Fibroblast of skin of abdomen (primary cell): ENCODE results near the gene TM7SF2.
A peak's percentile ranks its signal among the peaks of the same experiment; 100 is the strongest.

Source experiments
- DNase-seq: peaks from one replicate; pipeline ENCODE4 v3.0.0-alpha.2; 2013

The TM7SF2 gene

DNA sequence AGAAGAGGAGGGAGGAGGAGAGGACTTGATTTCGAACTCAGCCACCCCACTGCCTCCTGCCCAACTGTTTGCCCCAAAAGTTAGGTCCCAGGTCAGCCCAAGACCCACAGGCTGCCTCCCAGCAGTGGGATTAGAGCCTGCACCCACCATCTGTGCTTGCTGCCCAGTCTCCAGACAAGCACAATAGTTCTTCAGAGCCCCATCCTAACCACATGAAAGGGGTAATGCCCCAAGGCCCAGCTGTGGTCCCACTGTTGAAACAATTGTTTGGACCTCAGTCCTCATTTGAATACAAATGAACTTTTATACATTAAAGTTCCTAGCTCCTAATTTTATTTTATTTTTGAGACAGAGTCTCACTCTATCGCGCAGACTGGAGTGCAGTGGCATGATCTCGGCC lies 21.0 kb upstream of the TM7SF2 start:
- DNase-seq, result no peak

DNA sequence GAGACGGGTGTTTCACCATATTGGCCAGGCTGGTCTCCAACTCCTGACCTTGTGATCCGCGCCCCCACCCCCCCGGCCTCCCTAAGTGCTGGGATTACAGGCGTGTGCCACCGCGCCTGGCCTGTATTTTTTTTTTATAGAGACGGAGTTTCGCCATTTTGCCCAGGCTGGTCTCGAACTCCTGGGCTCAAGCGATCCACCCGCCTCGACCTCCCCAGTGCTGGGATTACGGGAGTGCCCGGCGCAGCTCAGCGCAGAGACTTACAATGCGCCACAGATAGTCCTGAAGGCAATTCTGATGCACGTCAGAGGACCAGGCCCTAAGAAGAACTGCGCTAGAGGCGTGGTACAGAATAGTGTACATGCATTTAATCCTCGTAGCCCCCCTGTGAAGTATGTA lies 16.2 kb upstream of the TM7SF2 start:
- DNase-seq, result no peak

DNA sequence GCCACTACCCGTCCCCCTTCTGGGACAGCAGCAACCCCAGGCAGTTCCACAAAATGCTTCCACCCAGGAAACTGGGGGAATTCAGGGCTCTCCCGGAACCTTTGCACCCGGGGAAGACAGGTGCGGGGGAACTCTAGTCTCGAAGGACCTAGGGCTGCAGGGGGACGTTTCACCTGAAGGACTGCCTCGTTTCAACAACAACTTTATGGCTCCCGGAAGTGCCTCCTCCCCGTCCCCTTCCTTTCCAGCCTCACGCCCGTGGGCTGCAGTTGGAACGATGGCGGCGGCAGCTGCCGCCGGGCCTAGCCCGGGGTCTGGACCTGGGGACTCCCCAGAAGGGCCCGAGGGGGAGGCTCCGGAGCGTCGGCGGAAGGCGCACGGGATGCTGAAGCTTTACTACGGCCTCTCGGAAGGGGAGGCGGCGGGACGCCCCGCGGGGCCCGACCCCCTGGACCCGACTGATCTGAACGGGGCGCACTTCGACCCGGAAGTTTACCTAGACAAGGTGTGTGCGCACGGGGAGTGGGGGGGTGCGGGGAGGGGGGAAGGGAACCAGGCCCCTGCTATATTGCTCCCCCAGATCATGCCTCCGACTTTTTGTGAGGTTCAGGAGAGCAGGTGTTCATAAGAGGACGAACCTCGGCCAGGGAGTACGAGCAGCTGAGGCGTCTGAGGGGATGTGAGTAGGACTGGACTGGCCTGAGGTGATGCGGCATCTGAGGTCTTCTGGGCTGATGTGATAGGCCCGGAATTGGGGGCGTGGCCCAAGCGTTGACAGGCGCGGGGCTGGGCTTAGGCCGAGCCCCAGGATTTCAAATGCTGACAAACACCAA lies 15.5 kb upstream of the TM7SF2 start, which contains the start of gene VPS51:
VPS51 (plus strand) TSS at position 241 of the 833 bp plus-strand sequence; CDS start at position 278, 37 bp downstream.
- peak; percentile 89 for DNase-seq

DNA sequence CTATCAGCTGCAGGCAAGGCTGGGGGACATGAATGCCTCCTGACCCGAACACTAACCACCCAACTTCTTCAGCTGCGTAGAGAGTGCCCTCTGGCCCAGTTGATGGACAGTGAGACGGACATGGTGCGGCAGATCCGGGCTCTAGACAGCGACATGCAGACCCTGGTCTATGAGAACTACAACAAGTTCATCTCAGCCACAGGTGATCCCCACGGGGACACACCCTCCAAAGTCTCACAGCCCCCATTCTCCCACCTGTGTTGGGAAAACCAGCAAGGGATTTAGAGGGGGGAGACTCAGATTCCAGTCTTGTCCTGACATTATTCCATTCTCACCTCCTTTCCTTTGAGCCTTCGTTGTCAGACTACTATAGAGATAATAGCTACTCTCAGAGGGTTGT lies 14.7 kb upstream of the TM7SF2 start:
- no peak for DNase-seq

DNA sequence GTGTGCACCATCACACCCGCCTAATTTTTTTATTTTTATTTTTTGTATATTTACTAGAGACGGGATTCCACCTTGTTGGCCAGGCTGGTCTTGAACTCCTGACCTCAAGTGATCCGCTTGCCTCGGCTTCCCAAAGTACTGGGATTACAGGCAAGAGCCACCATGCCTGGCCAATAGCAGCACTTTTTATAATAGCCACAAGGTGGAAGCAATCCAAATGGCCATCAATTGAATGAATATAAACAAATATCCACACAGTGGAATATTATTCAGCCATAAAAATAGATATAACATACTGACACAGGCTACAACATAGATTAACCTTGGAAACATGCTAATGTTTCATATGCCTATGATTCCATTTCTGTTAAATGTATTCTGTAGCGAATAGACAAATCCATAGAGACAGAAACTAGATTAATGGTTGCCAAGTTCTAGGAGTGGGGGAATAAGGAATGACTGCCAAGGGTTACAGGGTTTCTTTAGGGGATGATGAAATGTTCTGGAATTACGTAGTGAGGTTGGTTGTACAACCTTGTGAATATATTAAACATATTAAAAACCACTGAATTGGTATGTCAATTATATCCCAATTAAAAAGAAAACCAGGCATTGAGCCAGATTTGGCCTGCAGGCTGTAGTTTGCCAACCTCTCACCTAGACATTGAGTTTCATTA lies 10.9 kb upstream of the TM7SF2 start:
- DNase-seq, result no peak

DNA sequence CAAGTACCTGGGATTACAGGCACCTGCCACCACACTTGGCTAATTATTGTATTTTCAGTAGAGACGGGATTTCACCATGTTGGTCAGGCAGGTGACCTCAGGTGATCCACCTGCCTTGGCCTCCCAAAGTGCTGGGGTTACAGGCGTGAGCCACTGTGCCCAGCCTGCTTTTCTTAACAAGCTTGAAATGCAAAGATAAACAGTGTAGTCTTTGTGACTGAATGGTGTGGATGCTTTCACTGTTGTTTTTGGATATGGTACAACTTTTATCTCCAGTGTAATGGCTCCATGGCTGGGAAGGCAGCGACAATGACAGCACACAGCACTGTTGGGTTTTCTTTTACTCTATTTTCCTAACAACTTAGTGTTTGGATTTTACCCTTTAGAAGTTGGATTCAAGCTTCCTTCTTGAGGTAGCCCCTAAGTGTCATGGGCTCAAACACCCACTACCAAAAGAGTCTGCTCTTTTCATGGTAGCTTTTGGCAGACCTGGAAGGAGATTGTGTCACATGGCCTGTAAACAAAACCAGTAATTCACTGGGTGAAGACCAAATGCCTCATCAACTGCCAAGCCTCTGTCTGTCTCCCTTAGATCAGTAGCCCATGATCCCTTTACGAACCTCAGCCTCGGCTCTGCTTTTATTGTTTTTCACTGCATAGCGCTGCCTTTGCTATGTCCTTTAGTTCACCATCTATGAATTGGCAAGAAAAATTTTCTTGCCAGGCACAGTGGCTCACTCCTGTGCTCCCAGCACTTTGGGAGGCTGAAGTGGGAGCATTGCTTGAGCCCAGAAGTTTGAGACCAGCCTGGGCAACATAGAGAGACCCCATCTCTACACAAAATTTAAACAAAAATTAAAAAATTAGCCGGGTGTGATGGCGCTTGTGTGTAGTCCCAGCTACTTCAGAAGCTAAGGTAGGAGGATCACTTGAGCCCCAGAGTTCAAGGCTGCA lies 9.3 kb upstream of the TM7SF2 start:
- DNase-seq, result no peak

DNA sequence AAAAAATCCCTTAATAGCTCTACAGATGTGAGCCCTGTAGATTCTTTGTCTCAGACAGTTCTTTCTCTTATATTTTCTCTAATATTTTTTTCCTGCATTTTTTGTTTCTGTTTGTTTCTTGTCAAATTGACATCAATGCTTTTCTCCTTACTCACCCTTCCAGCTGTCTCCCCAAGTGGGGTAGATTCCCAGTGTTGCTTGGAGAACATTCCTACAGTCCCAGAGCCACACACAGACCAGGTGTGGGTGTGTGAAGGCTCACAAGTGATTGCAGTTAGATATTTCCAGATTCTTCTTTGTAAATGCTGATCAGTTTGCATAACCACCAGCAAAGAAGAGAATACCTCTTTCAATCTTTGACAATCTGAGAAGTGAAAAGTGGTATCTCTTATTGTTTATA lies 8.2 kb upstream of the TM7SF2 start:
- DNase-seq, result no peak

DNA sequence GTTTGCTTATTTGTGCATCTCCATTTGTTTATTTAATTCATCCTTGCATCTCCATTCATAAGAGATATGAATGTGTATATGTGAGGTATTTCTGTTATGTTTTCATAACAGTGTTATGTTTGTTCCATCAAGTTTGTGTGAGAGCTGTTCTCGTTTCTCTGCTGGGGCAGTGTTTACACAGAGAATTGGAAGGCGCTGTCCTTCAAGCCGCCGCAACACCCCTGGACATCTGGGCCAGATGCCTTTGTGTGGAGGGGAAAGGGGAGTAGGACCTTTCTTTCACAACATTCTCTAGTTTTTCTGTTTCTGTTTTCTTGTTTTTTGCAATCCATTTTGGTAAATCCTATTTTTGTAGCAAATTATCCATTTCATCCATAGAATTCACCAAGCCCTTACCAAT lies 7.0 kb upstream of the TM7SF2 start:
- DNase-seq, result no peak

DNA sequence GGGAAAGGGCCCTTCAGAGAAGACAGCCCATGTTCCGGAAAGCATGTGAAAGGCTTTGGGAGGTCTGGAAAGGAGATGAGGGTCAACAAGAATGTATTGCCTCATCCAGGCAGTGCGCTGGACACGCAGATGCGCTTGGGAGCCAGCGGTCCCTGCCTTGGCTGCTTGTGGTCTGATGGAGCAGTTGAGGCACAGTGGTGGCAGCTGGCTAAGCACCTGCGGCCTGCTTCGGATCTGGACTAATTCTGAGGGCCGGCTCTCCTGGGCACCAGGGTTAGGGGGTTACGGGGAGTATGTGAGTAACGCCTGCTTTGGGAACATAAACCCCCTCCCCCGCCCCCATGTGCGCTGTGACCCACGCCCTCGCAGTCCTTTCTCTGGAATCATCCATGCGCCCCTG lies 4.6 kb upstream of the TM7SF2 start:
- DNase-seq, result no peak

DNA sequence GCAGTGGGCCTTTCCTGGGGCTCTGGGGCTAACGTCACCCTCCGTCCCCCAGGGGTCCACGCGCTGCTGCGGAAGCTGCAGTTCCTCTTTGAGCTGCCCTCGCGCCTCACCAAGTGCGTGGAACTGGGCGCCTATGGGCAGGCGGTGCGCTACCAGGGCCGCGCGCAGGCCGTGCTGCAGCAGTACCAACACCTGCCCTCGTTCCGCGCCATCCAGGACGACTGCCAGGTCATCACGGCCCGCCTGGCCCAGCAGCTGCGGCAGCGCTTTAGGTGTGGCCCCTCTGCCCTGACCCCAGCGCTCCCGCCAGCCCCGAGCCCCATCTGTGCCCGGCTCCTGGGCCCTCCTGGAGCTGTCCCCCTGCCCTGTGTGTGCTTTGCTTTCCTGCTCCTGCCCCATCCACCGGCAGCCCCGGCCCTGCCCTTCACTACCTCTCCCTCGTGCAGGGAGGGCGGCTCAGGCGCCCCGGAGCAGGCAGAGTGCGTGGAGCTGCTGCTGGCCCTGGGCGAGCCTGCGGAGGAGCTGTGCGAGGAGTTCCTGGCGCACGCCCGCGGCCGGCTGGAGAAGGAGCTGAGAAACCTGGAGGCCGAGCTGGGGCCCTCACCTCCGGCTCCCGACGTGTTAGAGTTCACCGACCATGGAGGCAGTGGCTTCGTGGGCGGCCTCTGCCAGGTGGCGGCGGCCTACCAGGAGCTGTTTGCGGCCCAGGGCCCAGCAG lies 3.8 kb upstream of the TM7SF2 start:
- DNase-seq, result no peak

DNA sequence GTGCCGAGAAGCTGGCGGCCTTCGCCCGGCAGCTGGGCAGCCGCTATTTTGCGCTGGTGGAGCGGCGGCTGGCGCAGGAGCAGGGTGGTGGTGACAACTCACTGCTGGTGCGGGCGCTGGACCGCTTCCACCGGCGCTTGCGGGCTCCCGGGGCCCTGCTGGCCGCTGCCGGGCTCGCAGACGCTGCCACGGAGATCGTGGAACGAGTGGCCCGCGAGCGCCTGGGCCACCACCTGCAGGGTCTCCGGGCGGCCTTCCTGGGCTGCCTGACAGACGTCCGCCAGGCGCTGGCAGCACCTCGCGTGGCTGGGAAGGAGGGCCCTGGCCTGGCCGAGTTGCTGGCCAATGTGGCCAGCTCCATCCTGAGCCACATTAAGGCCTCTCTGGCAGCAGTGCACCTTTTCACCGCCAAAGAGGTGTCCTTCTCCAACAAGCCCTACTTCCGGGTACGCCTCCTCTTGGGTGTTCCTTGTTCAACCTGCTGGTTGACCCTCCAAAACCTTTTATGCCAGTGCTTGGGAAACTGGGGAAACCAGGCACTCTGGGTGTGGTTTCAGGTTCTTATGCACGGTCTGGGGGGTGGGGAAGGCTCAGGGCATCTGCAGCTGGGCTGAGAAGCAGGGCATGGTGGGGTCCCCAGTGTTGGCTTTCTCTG lies 3.1 kb upstream of the TM7SF2 start:
- no peak for DNase-seq

DNA sequence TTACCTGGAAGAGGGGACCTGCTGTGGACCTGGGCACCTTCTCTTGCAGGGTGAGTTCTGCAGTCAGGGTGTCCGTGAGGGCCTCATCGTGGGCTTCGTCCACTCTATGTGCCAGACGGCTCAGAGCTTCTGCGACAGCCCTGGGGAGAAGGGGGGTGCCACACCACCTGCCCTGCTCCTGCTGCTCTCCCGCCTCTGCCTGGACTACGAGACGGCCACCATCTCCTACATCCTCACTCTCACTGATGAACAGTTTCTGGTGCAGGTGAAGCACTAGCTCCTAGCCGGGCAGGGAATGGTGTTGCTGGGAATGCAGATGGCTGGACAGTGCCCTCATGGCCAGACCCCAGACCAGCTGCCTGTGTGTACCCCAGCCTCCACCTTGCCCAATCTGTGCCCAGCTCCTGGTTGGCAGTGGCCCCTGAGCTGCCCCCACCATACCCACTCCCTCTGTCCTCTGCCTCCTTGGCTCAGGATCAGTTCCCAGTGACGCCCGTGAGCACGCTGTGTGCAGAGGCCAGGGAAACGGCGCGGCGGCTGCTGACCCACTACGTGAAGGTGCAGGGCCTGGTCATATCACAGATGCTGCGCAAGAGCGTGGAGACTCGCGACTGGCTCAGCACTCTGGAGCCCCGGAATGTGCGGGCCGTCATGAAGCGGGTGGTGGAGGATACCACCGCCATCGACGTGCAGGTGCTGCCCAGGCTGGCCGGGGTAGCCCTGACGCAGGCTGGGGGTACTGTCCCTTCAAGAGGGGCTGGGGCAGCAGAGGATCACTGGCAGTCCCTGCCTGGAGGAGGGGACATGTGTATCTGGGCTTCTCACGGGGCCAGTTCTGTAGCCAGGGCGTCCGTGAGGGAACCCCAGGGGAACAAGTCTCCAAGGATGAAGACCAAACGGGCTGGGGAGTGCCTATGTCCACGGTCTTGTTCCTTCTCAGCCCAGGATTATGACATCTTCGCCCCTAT lies 2.2 kb upstream of the TM7SF2 start:
- no peak for DNase-seq

DNA sequence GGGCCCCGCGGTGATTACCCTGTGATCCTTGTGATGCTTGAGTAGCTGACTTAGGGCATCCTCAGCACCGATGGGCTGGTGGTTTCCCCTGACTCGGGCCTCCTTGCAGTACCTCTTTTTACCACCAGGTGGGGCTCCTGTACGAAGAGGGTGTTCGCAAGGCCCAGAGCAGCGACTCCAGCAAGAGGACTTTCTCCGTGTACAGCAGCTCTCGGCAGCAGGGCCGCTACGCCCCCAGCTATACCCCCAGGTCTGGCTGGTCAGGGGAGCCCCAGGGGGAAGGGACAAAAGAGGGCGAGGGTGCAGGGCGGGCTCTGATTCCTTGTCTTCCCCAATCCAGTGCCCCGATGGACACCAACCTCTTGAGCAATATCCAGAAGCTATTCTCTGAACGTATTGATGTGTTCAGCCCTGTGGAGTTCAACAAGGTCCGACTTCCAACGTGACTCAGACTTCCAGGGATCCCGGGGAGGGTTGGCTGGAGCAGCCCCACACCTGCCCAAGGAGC lies 1.3 kb upstream of the TM7SF2 start:
- peak; percentile 69 for DNase-seq

DNA sequence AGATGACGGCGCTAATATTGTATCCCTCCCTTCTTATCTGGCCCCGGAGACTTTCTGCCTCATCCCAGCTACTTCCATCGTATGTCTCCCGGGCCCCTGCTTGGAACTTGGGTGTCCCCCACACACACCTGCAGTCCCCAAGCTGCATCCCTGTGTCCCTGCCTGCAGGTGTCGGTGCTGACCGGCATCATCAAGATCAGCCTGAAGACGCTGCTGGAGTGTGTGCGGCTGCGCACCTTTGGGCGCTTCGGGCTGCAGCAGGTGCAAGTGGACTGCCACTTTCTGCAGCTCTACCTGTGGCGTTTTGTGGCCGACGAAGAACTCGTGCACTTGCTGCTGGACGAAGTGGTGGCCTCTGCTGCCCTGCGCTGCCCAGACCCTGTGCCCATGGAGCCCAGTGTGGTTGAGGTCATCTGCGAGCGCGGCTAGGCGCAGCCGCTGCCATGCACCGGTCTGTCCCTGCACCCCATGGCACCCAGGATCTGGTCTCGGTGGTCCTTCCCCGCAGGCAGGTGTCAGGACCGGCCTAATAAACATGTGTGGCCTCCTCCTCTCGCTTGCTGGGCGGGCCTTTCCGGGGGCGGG lies 421 bp upstream of the TM7SF2 start:
- no peak for DNase-seq

DNA sequence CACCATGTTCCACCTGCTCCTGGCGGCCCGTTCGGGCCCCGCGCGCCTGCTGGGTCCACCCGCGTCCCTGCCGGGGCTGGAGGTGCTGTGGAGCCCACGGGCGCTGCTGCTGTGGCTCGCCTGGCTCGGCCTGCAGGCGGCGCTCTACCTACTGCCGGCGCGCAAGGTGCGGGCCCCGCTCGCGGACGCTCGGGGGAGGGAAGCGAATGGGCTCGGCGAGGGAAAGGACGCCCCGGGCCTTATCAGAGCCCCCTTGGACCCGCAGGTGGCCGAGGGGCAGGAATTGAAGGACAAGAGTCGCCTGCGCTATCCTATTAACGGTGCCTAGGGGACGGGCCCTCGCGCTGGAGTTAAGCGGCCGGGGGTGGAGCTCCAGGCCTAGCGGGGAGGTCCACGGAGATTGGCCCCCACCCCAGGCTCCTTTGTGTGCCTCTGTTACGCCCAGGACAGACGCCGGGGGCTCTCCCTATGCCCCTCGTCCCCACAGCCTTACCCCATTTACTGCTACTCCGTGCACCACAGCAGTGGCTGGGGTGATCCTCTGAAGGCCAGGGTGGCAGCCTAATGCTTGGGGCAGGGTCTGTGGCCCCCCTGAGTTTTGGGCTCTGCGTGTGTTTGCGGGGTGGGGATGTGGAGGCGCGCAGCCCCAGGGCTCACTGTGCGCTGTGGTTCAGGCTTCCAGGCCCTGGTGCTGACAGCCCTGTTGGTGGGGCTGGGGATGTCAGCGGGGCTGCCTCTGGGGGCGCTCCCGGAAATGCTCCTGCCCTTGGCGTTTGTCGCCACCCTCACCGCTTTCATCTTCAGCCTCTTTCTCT lies 1.1 kb downstream of the TM7SF2 start:
- no peak for DNase-seq

DNA sequence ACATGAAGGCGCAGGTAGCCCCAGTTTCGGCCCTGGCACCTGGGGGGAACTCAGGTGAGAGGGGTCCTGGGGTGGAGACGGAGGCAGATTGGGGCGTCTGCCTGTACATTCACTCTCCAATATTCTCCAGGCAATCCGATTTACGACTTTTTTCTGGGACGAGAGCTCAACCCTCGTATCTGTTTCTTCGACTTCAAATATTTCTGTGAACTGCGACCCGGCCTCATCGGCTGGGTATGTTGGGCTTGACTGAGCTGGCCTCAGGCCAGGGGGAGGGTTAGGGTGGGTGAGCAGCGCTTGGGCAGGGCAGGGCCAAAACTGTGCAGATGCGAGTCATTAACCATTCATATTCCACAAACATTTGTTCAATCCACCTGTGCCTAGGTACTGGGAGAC lies 1.7 kb downstream of the TM7SF2 start:
- no peak for DNase-seq

DNA sequence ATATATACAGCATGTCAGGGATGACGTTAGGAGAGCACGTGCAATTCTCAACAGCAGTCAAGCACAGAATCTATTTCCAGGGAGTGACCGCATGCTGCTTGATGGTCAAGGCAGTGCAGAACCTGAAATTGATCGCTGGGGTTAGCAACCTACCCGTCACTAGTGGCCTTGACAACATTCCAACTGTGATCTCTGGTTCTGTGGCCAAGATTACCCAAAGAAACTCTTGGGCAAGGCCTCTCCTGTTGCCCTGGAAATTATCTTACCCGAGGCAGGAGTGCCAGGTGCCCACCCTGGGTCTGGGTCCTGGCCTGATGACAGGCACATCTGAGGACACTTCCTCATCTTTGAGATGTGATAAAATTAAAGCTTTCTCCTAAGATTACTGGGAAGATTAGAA lies 2.2 kb downstream of the TM7SF2 start:
- DNase-seq, result no peak

DNA sequence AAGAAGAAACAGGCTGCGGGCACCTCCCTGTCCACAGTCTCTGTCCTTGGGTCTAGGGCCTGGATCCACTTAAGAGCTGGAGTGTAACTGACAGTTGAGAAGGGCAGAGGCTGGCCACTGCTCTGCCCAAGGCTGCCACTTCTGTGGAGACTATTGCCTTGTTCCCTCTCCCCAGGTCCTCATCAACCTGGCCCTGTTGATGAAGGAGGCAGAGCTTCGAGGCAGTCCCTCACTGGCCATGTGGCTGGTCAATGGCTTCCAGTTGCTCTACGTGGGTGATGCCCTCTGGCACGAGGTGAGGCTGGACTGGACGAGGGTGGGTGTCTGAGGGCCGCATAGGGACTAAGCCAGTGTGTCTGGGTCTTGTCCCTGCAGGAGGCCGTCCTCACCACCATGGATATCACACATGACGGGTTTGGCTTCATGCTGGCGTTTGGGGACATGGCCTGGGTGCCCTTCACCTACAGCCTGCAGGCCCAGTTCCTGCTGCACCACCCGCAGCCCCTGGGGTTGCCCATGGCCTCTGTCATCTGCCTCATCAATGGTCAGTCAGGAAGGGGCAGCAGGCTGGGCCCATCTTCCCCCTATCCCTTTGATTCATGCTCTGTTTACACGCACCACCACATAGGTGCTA lies 3.0 kb downstream of the TM7SF2 start:
- DNase-seq, result no peak
